Non-pigmented ciliary epithelial cell (primary cell): ENCODE results near the gene ZNF534.
"Not testable (repeated sequence)": the region's sequence is repeated elsewhere in the genome, so short reads cannot be mapped to it uniquely, and the experiment has no call there.

Experiments
- DNase-seq: peaks from one replicate; pipeline ENCODE4 v3.0.0-alpha.2; 2010; ENCODE audit warnings: low read depth

The ZNF534 gene

DNA sequence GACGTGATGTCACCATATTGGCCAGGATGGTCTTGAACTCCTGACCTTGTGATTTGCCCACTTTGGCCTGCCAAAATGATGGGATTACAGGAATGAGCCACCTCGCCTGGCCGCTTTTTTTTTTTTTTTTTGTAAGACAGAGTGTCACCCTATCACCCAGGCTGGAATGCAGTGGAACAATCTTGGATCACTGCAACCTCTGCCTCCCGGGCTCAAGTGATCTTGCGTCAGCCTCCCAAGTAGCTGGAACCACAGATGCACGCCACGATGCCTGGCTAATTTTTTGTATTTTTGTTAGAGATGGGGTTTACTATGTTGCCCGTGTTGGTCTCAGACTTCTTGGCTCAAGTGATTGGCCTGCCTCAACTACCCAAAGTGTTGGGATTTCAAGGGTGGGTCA, 69.6 kb downstream of the ZNF534 start:
- no peak for DNase-seq

- DNase-seq, result not testable (repeated sequence)
Measured at GRCh38 chr19:52500474-52500873, 71.5 kb downstream of the ZNF534 start.

DNA sequence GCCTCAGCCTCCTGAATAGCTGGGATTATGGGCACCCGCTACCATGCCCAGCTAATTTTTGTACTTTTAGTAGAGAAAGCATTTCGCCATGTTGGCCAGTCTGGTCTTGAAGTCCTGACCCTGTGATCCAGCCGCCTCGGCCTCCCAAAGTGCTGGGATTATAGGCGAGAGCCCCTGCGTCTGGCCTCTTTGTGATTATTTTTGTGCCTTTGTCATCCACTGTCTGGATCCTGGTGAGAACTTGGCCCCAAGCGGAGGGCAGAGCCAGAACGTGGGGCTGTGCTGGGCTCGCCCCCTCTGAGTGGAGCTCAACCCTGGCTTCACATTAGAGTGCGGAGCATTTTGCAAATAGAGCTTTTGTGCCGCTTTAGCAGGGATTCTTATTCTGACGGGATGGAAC, 72.0 kb downstream of the ZNF534 start:
- DNase-seq, result not testable (repeated sequence)
